ENCODE data around the gene HIP1R.
"Not testable (repeated sequence)": the region's sequence is repeated elsewhere in the genome, so short reads cannot be mapped to it uniquely, and the experiment has no call there.

The HIP1R gene

GRCh38 chr12:122887819-122888212 lies 52.6 kb downstream of the HIP1R start:
- TF ChIP-seq, protein P1, sequence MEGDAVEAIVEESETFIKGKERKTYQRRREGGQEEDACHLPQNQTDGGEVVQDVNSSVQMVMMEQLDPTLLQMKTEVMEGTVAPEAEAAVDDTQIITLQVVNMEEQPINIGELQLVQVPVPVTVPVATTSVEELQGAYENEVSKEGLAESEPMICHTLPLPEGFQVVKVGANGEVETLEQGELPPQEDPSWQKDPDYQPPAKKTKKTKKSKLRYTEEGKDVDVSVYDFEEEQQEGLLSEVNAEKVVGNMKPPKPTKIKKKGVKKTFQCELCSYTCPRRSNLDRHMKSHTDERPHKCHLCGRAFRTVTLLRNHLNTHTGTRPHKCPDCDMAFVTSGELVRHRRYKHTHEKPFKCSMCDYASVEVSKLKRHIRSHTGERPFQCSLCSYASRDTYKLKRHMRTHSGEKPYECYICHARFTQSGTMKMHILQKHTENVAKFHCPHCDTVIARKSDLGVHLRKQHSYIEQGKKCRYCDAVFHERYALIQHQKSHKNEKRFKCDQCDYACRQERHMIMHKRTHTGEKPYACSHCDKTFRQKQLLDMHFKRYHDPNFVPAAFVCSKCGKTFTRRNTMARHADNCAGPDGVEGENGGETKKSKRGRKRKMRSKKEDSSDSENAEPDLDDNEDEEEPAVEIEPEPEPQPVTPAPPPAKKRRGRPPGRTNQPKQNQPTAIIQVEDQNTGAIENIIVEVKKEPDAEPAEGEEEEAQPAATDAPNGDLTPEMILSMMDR (IDR thresholded peaks at IDR 0.05; ENCODE audit: low read depth, low read length) = no peak
- TF ChIP-seq, protein P2, sequence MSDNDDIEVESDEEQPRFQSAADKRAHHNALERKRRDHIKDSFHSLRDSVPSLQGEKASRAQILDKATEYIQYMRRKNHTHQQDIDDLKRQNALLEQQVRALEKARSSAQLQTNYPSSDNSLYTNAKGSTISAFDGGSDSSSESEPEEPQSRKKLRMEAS (IDR thresholded peaks at IDR 0.05; ENCODE audit: low read depth, low read length) = no peak
- TF ChIP-seq MYC (IDR thresholded peaks at IDR 0.05; ENCODE audit: low read depth, low read length) = no peak
- TF ChIP-seq POLR2A (IDR thresholded peaks at IDR 0.05; ENCODE audit: extremely low read depth, insufficient read length) = no peak
- H3K4me3 ChIP-seq (ENCODE audit: low read depth, low read length) = peak overlapping the region; percentile 59

DNA sequence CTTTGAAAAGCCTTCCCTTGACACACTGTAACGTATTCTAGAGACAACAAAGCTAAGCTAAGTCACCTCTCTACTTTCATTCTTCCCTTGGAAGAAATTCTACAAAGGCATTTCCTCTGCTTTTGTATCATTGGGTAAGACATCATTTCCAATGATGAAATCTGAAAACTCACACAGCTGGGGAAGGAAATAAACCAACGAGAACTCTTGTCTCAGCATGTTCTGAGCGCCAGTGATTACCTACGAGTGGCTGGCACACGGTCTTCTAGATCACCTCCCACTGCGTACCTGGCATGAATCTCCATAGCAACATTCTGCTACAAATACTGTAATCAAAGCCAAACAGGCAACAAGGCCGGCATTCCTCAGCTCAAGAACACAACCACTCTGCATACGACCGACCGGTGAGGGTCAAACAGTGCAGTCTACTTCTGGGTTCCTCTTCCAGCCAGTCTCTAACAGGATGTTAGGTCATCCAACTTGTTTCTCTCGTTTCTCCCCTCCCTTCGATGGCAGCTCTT lies 53.0 kb downstream of the HIP1R start:
- no peak for TF ChIP-seq POLR2A (IDR thresholded peaks at IDR 0.05; ENCODE audit: extremely low read depth, insufficient read length)
- TF ChIP-seq, protein P2 (IDR thresholded peaks at IDR 0.05; ENCODE audit: low read depth, low read length) = peak; percentile 37; the same call in 1 of the 2 replicates
- TF ChIP-seq, protein P1 (IDR thresholded peaks at IDR 0.05; ENCODE audit: low read depth, low read length) = no peak
- peak; percentile 85 for DNase-seq (ENCODE audit: low read depth)
- H3K4me3 ChIP-seq (ENCODE audit: low read depth, low read length) = peak overlapping the region; percentile 59

More at GRCh38 chr12:122887819-122888212, 52.6 kb downstream of the HIP1R start:
- no peak for DNase-seq (ENCODE audit: low read depth)

GRCh38 chr12:122889761-122890520 lies 54.7 kb downstream of the HIP1R start:
- peak; percentile 52 for DNase-seq (ENCODE audit: low read depth)
- no peak overlapping the region for H3K4me3 ChIP-seq (ENCODE audit: low read depth, low read length)
- TF ChIP-seq, protein P2 (IDR thresholded peaks at IDR 0.05; ENCODE audit: low read depth, low read length) = no peak
- TF ChIP-seq POLR2A (IDR thresholded peaks at IDR 0.05; ENCODE audit: extremely low read depth, insufficient read length) (no peak), MYC (IDR thresholded peaks at IDR 0.05; ENCODE audit: low read depth, low read length) (0 out of 2 replicates have a peak, but pooled peaks have one; percentile 10)

- peak; percentile 80 for DNase-seq (ENCODE audit: low read depth)
- peak overlapping the region; percentile 23 for H3K4me3 ChIP-seq (ENCODE audit: low read depth, low read length)
- TF ChIP-seq POLR2A (IDR thresholded peaks at IDR 0.05; ENCODE audit: extremely low read depth, insufficient read length) (no peak), MYC (IDR thresholded peaks at IDR 0.05; ENCODE audit: low read depth, low read length) (0 out of 2 replicates have a peak, but pooled peaks have one; percentile 14)
- TF ChIP-seq, protein P2 (IDR thresholded peaks at IDR 0.05; ENCODE audit: low read depth, low read length) = peak; percentile 40; the same call in 1 of the 2 replicates
- TF ChIP-seq, protein P1 (IDR thresholded peaks at IDR 0.05; ENCODE audit: low read depth, low read length) = no peak
Observed at GRCh38 chr12:122891661-122892525, 56.6 kb downstream of the HIP1R start.

DNA sequence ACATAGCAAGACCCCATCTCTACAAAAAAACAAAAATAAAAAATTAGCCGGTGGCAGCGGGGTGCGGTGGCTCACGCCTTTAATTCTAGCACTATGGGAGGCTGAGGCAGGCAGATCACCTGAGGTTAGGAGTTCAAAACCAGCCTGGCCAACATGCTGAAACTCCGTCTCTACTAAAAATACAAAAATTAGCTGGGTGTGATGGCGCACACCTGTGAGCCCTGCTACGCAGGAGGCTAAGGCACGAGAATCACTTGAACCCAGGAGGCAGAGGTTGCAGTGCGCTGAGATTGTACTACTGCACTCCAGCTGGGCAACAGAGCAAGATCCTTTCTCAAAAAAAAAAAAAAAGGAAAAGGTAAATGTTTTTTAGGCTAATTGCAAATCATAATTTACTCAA lies 57.5 kb downstream of the HIP1R start:
- H3K4me3 ChIP-seq (ENCODE audit: low read depth, low read length) = peak overlapping the region; percentile 23
- DNase-seq (ENCODE audit: low read depth) = not testable (repeated sequence)

GRCh38 chr12:122893208-122894153 lies 58.2 kb downstream of the HIP1R start:
- no peak for DNase-seq (ENCODE audit: low read depth)
- no peak overlapping the region for H3K4me3 ChIP-seq (ENCODE audit: low read depth, low read length)
- TF ChIP-seq, protein P1 (IDR thresholded peaks at IDR 0.05; ENCODE audit: low read depth, low read length) = no peak
